GM18909 (cell line): ENCODE data around the gene NEUROG3.
"Not testable (repeated sequence)": the region's sequence is repeated elsewhere in the genome, so short reads cannot be mapped to it uniquely, and the experiment has no call there.

Source experiments
- ATAC-seq: cut with Tn5 transposase; IDR thresholded peaks from one replicate; pipeline ENCODE4 v1.9.1; 2021; ENCODE audit warnings: mild to moderate bottlenecking; ENCODE audit not compliant: unreplicated experiment, poor library complexity

The NEUROG3 gene

GRCh38 chr10:69572159-69573055 is 815 bp downstream of the NEUROG3 start:
- no peak for ATAC-seq

- no peak for ATAC-seq
These were observed 1.5 kb downstream of the NEUROG3 start for GRCh38 chr10:69571618-69572158.

- no peak for ATAC-seq
These were observed 3.0 kb downstream of the NEUROG3 start for GRCh38 chr10:69570050-69570816.

GRCh38 chr10:69569396-69569934 is 3.8 kb downstream of the NEUROG3 start:
- no peak for ATAC-seq

- no peak for ATAC-seq
These were observed 4.5 kb downstream of the NEUROG3 start for GRCh38 chr10:69568472-69569395.

- ATAC-seq = no peak
These were observed 5.3 kb downstream of the NEUROG3 start for GRCh38 chr10:69567920-69568319.

- ATAC-seq = no peak
These were observed 10.4 kb downstream of the NEUROG3 start for GRCh38 chr10:69562731-69563254.

GRCh38 chr10:69559525-69559924 is 13.7 kb downstream of the NEUROG3 start:
- ATAC-seq = no peak

GRCh38 chr10:69558559-69558958 is 14.7 kb downstream of the NEUROG3 start:
- no peak for ATAC-seq

- ATAC-seq = no peak
These were observed 18.6 kb downstream of the NEUROG3 start for GRCh38 chr10:69554611-69555010.

GRCh38 chr10:69553328-69553727 is 19.9 kb downstream of the NEUROG3 start:
- no peak for ATAC-seq

GRCh38 chr10:69552268-69552667 is 21.0 kb downstream of the NEUROG3 start:
- no peak for ATAC-seq

- ATAC-seq = no peak
These were observed 23.3 kb downstream of the NEUROG3 start for GRCh38 chr10:69549959-69550358.

GRCh38 chr10:69541463-69541862 is 31.8 kb downstream of the NEUROG3 start:
- ATAC-seq = no peak

- ATAC-seq = no peak
These were observed 34.8 kb downstream of the NEUROG3 start for GRCh38 chr10:69538461-69538860.

GRCh38 chr10:69537449-69537848 is 35.8 kb downstream of the NEUROG3 start:
- no peak for ATAC-seq

- ATAC-seq = not testable (repeated sequence)
These were observed 36.7 kb downstream of the NEUROG3 start for GRCh38 chr10:69536521-69536920.

- no peak for ATAC-seq
These were observed 39.6 kb downstream of the NEUROG3 start for GRCh38 chr10:69533658-69534057.

GRCh38 chr10:69527961-69528360 is 45.3 kb downstream of the NEUROG3 start:
- ATAC-seq = no peak
